ENCODE data around the gene DPF3.

The DPF3 gene

DNA sequence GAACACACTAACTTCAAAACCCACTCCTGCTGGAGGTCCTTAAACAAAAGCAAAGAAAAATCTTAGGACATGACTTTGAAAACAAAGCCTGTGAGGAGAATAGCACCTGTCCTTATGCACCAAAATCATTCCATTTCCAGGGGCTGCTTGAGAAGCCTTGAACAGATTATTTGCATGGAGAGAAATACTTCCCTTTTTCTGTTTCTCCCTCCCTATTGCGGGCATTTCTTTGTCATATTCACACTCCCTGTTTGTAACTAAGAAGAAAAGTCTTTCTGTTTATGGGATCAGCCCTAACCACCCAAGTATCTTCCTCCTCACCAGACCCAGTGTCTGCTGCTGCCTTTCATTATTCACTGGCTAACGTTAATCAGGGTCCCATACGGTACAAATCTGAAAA lies 218.8 kb downstream of the DPF3 start:
- TF ChIP-seq, protein P1, sequence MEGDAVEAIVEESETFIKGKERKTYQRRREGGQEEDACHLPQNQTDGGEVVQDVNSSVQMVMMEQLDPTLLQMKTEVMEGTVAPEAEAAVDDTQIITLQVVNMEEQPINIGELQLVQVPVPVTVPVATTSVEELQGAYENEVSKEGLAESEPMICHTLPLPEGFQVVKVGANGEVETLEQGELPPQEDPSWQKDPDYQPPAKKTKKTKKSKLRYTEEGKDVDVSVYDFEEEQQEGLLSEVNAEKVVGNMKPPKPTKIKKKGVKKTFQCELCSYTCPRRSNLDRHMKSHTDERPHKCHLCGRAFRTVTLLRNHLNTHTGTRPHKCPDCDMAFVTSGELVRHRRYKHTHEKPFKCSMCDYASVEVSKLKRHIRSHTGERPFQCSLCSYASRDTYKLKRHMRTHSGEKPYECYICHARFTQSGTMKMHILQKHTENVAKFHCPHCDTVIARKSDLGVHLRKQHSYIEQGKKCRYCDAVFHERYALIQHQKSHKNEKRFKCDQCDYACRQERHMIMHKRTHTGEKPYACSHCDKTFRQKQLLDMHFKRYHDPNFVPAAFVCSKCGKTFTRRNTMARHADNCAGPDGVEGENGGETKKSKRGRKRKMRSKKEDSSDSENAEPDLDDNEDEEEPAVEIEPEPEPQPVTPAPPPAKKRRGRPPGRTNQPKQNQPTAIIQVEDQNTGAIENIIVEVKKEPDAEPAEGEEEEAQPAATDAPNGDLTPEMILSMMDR (IDR thresholded peaks at IDR 0.05) = no peak

DNA sequence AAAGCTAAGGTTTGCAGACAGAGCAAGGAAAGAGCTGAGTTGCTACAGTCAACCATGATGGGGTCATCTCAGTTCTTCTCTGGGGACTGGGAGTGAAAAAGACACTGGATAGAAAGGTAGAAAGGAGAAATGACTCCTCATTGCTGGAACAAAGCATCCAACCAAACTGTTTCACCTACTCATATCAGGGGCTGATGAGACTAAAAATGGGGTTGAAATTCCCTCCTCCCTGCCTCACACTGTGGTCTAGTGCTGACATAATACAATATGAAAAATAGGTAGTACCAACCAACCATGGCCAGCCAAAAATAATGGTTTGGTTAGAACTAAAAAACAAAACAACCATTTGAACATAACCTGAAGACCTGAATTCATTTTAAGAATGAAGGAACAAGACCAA lies 220.7 kb downstream of the DPF3 start:
- TF ChIP-seq, protein P1 (IDR thresholded peaks at IDR 0.05) = no peak

DNA sequence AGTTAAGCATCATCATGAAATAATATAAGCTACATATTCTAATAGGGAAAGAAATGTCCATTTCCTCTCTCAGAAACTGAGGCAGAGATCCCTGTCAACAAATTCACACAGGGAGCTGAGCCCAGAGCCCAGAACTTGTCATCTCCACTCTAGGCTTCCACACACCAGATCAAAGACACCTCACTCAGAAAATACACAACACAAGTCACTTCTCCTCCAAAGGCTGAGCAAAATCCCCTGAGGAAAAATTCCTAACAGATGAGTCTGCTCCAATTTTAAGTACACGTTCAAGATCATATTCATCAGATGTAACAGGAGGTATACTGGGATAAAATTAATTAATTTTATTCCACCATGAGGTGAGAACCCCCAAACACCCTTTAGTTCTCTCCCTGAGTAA lies 227.3 kb downstream of the DPF3 start:
- TF ChIP-seq, protein P1 (IDR thresholded peaks at IDR 0.05) = no peak

DNA sequence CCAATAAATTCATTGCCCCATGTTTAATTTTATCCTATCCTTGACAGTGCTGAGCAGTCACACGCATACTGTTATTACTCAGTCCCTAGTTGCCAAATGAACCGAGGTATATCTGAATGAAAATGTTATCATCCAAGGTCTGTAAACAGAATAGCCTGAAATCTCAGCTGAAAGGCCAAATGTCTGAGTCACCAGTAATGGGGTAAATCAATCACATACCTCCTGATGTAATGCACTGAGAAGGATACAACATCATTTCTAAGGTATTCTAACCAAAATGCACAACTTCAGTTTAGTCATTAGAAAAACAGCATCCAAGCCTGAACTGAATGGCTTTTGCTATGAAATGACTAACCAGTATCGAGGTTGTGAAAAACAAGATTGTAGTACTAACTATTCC lies 228.6 kb downstream of the DPF3 start:
- TF ChIP-seq, protein P1 (IDR thresholded peaks at IDR 0.05) = no peak

DNA sequence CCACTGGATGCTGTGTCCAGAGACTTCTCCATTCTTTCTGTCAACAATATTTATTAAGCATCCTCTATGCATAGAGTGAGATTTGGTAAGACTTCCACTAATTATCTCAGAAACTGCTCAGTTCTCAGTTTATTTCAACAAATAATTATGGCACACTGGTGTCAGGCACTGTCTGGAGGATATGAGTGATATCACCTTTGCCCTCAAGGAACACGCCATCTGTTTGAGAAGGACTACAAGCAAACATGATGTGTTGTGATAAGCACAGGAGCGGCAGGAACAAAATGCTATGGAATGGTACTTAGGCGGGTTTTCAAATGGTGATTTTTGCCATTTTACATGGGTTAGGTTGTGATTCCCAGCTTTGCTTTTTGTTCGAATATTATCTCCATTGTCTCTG lies 229.2 kb downstream of the DPF3 start:
- TF ChIP-seq, protein P1 (IDR thresholded peaks at IDR 0.05) = no peak

DNA sequence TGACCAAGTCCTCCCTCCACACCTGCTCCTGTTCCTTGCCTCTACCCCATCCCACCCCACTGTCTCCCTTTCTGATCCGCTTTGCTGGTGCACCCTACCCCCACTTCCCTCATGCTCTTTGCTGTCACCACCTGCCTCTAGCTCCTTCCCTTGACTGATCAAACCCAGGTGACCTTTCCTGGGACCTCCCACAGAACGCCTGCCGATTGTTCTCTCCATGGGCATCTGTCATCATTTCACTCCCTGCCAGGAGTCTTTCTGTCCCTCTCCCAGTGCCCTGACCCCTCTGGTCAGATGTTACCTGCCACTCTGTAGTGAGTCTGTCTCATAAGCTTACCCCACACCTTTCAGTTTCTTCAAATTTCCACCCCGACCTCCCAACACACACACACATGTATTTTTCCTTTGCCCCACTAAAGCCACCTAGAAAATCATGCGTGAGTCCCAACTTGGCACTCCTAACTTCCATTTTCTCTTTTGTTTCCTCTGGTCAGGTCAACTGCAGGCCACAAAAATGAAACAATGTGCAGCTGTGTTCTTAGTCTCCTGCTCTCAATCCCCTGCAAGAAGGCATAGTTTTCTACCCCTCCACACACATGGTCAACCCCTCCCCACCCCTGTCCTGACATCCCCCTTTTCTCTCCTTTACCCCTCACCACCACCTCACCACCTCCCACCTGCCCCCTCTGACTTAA lies 229.8 kb downstream of the DPF3 start:
- TF ChIP-seq, protein P1 (IDR thresholded peaks at IDR 0.05) = no peak

DNA sequence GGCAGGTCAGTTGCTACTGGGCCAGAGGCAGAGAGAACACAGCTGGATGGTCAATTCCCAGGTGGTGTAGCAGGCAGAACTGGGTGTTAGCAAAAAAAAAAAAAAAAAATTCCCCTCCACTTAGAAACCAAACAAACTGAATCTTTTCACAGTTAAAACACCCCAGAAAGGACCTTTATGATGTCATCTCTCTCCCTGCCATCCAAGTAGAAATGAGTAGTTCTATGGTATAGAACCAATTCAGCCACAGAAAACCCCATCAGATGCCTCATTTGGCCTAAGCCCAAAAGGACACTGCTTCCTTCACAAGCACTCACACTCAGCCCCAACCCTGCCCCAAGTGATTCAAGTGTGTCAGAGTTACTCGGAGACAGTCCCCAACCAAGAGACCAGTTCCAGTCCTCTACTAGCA lies 230.8 kb downstream of the DPF3 start:
- TF ChIP-seq, protein P1 (IDR thresholded peaks at IDR 0.05) = no peak

DNA sequence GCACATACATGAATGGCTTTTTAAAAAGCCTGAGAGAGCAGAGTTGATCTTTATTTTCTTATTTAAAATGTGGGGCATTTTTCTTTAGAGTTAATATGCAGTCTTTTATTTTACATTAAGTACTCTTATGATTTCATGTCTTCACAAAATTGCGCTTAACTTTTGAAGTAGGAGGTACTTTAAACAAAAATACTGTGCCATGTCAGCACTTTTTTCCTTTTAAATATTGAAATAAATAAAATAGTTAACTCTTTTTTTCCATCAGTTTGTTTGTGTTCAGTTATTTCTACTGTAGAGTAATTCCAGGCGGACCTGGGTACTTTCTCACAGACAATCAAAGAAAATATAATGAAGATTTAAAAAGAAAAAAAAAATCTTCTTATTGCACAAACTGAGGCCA lies 231.7 kb downstream of the DPF3 start:
- TF ChIP-seq, protein P1 (IDR thresholded peaks at IDR 0.05) = no peak

All from LNCAP (cell line).